ENCODE measurements around the gene UVSSA.

GRCh38 chr4:1377606-1378261 is 30.7 kb downstream of the UVSSA start:
- TF ChIP-seq EZH2phosphoT487 (IDR thresholded peaks at IDR 0.05; ENCODE audit: insufficient read depth, low read depth) (no peak), EZH2 (IDR thresholded peaks at IDR 0.05; ENCODE audit: insufficient read depth, poor library complexity, severe bottlenecking) (no peak)
